NCI-H510A treated with DMSO at 0.1 percent for 48 hours (cell line): ENCODE measurements around the gene ANKRD2.
"Not testable (repeated sequence)": the region's sequence is repeated elsewhere in the genome, so short reads cannot be mapped to it uniquely, and the experiment has no call there.

Experiments
- DNase-seq: peaks from one replicate; lab custom pipeline; 2025; lab: John Stamatoyannopoulos, UW

The ANKRD2 gene

DNA sequence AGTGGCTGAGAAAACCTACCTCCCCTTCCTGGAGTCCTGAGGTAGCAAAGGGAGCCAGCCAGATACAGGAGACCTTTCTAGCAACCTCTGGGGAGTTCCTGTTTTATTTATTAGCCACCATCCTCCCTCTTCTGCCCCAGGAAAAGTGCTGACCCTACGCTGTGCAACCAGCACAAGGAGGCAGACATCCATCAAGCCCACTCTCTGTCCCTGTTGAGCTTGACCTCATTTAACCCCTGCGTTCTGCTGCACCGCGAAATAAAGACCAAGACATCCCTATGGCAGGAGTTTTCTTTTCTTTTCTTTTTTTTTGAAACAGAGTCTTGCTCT, 25.3 kb upstream of the ANKRD2 start:
- no peak for DNase-seq

DNA sequence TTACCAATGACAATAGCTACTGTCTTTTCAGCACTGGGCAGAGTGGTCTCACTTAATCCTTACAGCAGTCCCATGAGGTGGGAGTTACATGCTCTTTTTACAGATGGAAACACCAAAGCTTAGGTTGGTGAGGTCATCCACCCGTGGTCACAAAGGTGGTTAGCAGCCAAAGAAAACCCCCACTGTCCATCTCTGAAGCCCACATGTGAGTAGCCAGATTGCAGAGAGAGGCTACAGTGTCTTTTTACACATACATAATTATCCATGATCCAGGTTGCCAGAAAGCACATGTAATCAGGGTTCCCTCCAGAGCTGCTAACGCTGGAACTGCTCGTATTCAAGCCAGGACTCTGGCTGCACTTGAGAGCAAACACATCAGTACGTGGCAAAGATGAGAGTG, 24.6 kb upstream of the ANKRD2 start:
- DNase-seq: peak; percentile 15

DNA sequence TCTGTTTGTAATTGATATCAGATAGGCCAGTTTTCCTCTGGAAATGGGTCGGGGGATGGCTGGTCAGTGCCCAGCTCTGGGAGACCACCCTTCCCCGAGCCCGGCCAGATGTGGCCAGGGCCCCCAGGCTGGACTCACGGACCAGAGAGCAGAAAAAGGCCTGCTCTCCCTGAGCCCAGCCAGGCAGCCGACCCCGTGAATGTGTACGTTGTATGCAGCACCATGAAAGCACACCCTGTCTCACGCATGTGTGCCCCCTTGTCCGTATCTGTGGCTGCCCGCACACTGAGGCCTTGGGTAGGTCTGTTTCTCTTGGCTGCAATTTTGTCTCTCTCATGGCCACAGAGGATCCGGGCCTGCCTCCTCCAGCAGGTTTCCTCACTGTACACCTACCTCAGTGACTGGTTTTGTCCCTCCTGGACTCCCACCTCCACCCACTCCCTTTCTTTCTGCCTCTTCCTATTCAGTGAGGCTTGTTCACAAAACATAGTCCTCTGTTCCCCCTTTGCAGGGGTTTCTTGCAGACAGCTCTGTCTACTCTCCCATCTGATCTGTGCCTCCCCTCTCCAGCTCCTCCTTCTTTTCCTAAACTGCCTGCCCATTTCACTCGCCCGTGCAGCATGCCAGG, 23.6 kb upstream of the ANKRD2 start:
- DNase-seq: no peak

DNA sequence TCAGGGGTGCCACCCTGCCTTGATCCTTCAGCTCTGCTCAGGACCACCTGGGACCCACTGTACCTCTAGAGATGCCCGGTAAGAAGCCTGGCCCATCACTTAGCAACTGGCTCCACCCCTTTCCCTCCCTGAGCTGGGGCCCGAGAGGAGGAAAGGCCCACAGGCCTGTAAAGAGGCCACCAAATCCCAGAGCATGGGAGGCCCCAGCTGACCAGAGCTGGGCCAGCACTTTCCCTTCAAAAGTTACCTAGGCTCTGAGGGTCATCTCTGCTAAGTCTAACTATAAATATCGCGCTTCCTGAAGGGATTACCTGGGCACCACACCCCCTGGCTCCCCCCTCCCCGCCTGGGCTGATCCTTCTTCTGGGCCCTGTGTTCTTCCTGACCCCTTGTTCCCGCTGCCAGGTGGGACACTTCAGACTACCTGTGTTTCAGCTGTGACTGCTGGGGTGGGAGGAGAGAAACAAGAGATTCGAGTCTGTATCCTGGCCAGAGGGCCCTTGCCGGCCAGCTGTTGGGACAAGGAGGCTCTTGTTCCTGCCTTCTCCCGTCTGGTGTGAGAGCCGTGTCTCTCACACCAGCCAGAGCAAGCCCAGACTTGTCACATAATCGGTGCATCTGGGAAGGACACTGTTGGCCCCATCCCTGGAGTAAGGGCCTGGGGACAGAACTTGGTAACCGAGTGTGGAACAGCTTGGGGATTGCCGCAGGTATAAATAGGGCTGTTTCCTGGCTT, 22.8 kb upstream of the ANKRD2 start:
- DNase-seq: peak; percentile 86

DNA sequence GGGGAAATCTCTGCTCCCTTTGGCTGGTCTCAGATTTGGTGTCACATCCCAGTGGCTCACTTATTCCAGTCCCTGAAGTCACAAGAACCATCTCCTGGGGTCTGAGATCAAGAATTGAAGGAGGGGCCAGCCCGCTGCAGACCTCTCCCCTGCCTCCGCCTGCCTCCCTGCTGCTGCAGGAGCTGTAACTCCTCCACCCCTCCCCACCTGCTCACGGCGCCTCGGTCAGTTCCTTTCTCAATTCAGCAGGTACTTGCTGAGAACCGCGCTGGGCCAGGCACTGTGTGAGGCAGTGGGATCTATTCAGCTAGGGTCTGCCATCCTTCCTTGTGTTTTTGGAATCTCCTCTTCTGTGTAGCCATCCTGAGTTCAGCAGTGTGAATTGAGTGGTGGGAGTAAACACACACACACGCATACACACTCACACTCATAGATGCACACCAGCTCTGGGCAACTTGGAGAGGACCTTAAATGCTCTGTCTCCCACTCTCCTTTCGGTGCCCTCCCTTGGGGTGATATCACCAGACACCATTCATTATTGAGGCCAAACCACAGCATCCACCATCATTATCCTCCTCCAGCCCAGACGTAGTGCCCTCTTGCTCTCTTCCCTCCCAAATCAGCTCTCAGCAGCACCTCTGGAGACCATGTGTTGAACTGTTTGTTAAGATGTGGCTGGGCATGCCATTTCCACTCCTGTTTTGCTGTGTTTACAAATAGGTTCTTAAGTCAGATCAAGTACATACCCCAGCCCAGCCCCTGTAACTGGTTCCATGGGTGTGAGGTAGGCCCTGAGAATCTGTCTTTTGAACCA, 22.0 kb upstream of the ANKRD2 start:
- peak; percentile 58 for DNase-seq

DNA sequence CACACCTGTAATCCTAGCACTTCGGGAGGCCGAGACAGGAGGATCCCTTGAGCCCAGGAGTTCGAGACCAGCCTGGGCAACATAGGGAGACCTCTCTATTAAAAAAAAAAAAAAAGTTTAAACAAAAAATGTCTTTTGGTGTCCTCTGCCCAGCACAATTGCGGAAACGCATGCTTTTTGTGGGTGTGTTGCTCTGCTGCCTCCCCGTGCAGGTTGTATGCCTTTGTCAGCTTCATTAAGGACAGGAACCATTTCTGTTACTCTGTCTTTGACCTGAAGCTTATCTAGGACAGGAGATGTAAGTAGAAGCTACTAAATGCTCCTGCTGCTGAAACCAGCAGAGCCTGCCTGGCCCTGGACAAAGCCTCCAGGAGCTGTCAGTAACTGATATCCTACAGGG, 21.3 kb upstream of the ANKRD2 start:
- DNase-seq: no peak

DNA sequence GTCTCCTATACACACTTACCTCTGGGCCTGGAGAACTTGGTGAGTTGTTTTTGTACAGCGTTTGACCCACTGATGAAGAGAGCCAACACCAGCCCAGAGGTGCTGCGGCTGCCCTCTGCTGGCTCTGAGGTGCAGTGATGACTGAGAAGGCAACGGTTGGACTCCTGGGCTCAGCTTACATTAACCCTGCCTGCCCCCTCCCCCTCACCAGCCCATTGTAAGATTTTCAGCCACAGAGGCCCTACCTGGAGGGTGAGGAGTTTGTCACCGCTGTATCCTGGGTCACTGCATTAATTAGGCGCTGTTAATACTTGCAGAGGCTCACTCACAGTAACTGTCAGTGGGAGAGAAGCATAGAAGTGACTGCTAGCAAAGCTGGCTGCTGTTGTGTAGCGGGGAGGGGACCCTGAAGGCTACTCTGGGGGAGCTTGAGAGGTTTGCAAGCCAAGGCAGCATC, 19.0 kb upstream of the ANKRD2 start:
- DNase-seq: peak; percentile 84

DNA sequence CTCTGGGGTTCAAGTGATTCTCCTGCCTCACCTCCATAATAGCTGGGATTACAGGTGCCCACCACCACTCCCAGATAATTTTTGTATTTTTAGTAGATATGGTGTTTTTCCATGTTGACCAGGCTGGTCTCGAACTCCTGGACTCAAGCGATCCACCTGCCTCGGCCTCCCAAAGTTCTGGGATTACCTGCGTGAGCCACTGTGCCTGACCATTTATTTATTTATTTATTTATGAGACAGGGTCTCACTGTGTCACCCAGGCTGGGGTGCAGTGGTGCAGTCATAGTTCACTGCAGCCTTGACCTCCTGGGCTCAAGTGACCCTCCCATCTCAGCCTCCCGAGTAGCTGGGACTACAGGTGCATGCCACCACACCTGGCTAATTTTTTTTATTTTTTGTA, 18.2 kb upstream of the ANKRD2 start:
- DNase-seq: not testable (repeated sequence)

DNA sequence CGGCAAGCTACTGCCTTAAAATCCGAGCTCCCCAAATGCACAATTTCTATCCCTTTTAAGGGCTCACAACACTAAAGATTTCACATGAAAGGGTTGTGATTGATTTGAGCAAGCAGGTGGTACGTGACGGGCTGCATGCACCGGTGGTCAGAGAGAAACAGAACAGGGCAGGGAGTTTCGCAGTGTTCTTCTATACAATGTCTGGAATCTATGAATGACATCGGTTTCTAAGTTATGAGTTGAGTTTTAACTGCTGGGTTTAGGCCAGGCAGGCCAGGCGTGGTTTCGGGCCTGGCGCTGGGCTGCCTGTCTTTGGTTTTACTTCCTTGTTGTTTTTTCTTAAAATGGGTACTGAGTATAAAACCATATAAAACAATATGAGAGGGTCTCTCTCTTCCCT, 17.0 kb upstream of the ANKRD2 start:
- DNase-seq: not testable (repeated sequence)

DNA sequence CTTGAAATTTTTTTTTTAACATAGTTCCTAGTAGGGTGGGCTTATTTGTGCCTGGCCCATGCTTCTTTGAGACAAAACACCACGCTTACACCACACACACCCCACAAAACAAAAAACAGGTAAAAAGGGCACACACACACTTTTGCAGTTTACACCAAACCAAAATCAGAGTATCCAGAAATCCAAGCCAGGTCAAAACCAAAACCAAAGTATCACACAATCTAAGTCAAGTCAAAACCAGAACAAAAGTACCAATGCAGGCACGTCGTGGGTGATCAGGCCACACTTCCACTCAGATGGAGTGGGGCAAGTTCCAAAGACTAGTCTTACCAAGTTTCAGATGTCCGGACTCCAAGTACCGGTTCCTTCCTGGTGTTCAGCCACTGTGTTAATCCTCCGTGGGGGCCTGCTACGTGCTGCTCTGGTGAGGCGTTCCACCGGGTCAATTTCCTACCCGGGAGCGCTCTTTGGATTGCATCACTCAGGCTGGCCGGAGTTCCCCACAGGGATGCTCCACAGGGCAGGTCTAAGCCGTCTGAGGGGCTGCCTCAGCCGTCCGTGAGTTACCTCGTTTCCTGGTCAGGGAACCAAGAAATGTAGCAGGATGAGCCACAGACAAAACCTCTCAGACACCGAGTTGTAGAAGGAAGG, 11.7 kb upstream of the ANKRD2 start:
- DNase-seq: not testable (repeated sequence)

DNA sequence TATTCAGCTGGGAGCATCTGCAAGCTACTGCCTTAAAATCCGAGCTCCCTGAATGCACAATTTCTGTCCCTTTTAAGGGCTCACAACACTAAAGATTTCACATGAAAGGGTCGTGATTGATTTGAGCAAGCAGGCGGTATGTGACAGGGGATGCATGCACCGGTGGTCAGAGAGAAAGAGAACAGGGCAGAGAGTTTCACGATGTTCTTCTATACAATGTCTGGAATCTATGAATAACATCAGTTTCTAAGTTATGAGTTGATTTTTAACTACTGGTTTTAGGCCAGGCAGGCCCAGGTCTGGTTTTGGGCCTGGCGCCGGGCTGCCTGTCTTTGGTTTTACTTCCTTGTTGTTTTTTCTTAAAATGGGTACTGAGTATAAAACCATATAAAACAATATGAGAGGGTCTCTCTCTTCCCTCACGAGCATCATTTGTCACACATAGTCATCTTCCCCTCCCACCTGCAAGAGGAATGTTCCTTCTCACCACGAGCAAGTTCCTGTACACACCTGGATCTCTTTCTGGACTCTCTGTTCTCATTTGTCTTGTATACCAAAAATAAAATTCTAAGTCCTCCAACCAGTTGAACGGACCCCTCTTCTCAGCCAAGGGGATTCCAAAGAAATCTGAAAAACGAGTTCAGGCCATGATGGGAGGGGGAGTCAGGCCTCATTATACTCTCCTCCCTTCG, 11.0 kb upstream of the ANKRD2 start:
- DNase-seq: not testable (repeated sequence)

DNA sequence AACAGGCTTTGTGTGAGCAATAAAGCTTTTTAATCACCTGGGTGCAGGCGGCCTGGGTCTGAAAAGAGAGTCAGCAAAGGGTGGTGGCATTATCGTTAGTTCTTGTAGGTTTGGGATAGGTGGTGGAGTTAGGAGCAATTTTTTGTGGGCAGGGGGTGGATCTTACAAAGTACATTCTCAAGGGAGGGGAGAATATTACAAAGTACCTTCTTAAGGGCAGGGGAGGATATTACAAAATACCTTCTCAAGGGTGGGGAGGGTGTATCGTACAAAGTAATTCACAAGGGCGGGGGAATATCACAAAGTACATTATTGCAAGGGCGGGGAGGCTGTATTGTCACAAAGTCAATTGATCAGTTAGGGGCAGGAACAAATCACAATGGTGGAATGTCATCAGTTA, 10.2 kb upstream of the ANKRD2 start:
- DNase-seq: not testable (repeated sequence)

DNA sequence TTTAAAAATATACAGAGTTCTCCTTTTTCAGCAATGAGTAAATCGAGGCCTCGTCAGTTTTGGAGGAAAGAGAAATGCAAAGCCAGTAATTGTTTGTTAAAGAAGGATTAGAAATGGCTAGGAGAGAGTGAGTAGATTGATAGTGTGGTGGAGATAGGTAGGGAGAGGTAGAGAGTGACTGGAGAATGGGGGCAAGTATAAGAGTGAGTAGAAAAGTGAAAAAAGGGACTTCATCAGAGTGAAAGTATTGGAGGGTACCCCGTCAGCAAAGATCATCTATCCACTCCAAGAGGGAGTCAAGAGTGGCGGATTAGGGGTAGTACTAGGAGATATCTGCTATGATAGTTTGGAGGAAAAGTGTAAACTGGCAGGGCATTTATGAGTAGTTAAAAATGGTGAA, 9.2 kb upstream of the ANKRD2 start:
- no peak for DNase-seq

DNA sequence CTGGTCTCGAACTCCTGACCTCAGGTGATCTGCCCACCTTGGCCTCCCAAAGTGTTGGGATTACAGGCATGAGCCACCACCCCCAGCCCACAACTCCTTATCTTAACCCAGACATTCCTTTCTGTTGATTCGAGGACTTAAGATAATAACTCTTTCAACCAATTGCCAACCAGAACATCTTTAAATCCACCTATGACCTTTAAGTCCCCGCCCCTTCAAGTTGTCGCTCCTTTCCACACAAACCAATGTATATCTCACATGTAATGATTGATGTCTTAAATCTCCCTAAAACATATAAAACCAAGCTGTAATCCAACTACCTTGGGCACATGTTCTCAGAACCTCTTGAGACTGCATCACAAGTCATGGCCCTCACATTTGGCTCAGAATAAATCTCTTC, 7.8 kb upstream of the ANKRD2 start:
- DNase-seq: no peak

DNA sequence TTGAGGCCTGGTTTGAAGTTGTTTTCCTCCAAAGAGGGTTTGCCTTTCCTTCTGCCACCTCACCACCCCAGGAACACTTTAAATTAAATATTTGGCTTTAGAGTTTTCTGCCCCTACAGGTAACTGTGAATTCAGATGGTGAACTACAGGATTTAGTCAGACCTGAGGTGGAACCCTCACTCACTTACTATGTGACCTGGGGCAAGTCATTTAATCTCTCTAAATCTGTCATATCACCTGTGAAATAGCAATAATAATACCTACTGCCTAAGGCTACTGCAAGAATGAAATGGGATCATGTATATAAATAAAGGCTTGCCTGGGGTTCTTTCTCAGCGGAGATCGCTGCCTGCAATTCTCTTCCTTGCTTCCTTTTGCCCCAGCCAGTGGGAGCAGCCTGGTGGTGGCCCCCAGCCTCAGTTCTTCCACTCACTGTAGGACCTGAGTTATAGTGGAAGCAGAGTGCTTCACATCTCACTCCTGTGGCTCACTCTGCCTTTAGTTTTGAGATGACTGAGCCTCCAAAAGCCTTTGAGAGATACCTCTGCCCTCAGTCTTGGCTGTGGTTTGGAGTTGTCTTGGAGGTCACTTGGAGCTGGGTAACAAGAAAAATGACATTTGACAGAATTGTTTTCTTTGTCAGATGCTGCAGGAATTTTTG, 6.1 kb upstream of the ANKRD2 start:
- no peak for DNase-seq

DNA sequence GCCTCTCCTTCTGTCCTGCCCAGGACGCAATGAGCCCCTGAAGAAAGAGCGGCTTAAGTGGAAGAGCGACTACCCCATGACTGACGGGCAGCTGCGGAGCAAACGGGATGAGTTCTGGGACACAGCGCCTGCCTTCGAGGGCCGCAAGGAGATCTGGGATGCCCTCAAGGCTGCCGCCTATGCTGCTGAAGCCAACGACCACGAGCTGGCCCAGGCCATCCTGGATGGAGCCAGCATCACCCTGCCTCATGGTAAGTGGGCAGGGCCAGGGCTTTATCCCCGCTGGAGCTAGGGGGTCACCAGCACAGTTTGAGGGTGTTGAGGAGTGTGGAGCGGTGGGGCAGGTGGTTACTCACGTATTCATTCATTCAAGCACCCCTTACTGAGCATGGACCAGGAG, 4.7 kb upstream of the ANKRD2 start:
- DNase-seq: no peak

DNA sequence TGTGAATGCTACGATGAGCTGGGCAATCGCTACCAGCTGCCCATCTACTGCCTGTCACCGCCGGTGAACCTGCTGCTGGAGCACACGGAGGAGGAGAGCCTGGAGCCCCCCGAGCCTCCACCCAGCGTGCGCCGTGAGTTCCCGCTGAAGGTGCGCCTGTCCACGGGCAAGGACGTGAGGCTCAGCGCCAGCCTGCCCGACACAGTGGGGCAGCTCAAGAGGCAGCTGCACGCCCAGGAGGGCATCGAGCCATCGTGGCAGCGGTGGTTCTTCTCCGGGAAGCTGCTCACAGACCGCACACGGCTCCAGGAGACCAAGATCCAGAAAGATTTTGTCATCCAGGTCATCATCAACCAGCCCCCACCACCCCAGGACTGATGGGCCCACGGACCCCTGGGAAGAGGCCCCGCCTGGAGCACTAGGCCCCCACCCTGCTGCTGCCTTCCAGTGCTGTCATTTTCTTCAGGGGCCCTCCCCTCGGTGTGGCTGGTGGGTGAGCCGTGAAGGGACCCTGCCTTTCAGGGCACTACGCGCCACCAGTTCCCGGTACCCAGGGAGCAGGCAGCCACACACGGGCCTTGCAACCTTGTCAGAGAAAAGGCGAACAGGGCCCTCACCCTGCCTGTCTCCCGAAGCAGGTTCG, 2.3 kb upstream of the ANKRD2 start:
- DNase-seq: no peak

DNA sequence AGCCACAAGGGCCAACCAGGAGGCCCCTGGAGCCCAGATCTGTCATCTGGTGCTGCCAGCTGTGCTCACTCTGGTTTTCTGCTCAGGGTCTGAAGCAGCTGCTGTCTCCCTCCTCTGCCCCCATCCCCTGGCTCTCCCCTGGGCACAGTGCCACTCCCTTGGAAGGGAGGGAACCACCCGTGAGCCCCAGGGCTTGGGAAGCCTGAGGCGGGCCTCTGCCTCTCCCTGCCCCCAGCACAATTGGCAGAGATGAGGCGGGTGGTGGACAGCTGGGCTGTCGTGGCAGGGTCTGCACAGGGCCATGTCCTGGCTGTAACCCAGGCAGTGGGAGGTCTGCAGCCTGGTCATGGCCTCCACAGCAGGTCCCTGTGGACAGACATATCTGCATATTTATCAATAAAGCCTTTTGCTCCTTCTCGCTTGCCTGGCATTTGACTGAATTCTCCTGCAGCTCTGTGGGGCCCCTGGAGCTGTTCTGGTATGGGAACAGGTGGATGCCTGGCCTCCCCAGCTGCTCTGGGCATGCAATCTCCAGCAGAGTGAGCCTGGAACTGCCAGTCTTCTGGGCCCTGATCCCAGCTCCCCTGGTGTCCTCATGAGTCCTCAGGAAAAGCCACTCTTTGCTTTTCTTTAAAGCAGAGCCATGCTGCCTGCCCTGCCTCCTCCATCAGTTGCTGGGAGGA, 1.6 kb upstream of the ANKRD2 start:
- no peak for DNase-seq

DNA sequence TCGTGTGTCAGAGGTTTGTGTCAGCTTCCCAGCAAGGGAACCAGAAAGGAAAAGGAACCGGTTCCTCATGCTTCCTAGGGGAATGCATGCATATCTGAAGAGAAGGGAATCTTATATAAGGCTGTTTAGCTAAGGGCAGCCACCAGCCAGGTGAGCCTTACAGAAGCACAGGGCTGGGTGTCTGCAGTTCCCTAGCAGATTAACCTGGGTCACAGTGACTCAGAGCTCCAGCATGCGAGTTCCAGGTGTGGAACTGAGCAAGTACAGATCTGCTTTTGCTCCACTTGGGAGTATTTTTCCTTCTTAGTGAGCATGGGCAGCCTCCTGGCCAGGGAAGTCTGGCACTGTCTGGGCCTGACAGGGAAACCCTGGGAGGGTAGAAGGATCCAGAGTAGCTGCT, 957 bp upstream of the ANKRD2 start:
- DNase-seq: no peak

DNA sequence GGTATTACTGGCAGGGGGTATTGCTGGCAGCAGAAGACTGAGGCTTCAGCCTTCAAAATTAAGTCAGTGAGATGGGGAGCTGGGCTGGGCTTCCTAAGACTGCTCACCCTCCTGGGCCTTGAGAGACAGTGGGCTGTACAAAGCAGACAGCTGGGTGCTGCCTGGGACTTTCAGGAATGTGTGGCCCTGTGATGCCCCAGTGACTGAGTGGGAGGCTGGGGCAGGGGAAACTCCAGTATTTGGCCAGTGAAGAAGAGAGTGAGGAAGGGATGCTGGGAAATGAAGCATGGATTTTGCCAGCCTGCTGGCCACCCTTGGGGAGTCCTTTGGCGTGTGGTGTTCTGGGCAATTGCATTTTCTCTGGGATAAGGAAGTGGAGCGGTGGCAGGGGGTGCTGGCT, 442 bp downstream of the ANKRD2 start:
- no peak for DNase-seq
